HepG2 (cell line): Measurements from ENCODE around the gene TBC1D5. TPM values are rescaled to one million over a fixed set of nuclear protein-coding genes. Genes with fewer than 3 reads are reported as not detected.
"Not testable (repeated sequence)": the region's sequence is repeated elsewhere in the genome, so short reads cannot be mapped to it uniquely, and the experiment has no call there.

Experiments used
- ATAC-seq: fragments of 200-7000 bp; cut with Tn5 transposase; 3 replicates; pipeline ENCODE4 v1.9.1; 2020; ENCODE audit warnings: mild to moderate bottlenecking, moderate library complexity
- BruUV-seq: library from RNA; stranded (reverse); fragments of 400-500 nt; replicated peaks from 2 replicates; lab custom pipeline; 2021; lab: Mats Ljungman, UMichigan
- CTCF ChIA-PET: fragments of 300-600 bp; formaldehyde crosslinking; extraction: SDS; loops from one replicate; lab custom pipeline; 2021; ENCODE audit warnings: low total read pairs, inconsistent platforms, low intra/inter-chr PET ratio; lab: Yijun Ruan, JAX
- POLR2A ChIA-PET: fragments of 350-600 bp; sonication (Branson Sonifier 250); formaldehyde crosslinking; loops from one replicate; lab custom pipeline; 2020; ENCODE audit warnings: antibody characterized with exemption, inconsistent platforms; lab: Yijun Ruan, JAX
- DNase-seq: peaks from one replicate; pipeline ENCODE4 v3.0.0-alpha.2; 2015; ENCODE audit warnings: low spot score
- FAIRE-seq: peaks from 3 replicates; lab custom pipeline; 2011; peaks lifted over from hg19 to GRCh38; lab: Jason Lieb, UNC
- H2AFZ ChIP-seq: one replicate; pipeline ENCODE4 v1.6.1; 2011; ENCODE audit warnings: low read length, inconsistent platforms
- H3K27ac ChIP-seq: fragments of 300-600 bp; 3 replicates; pipeline ENCODE4 v1.8.0; 2011; ENCODE audit warnings: mixed run types, mild to moderate bottlenecking, mixed read lengths, low read length, inconsistent platforms; ENCODE audit not compliant: insufficient read depth; ENCODE audit errors: extremely low read length
- H3K27me3 ChIP-seq, 2 experiments: fragments of 200-600 bp in 1 of 2; 2 replicates in 1 of 2; 3 replicates in 1 of 2; pipeline versions ENCODE4 v1.6.0 to v1.8.0; 2011; ENCODE audit warnings: low read length in 2 of 2, mild to moderate bottlenecking in 2 of 2, moderate library complexity in 2 of 2, inconsistent platforms in 1 of 2; ENCODE audit not compliant: insufficient read depth in 2 of 2, control insufficient read depth in 1 of 2
- H3K36me3 ChIP-seq, 2 experiments: fragments of 200-600 bp in 1 of 2; replicated peaks in 1 of 2; 2 replicates in 1 of 2; 3 replicates in 1 of 2; pipeline versions ENCODE4 v1.5.1 to v1.8.0; 2011; ENCODE audit warnings: low read length in 2 of 2, inconsistent platforms in 1 of 2; ENCODE audit not compliant: insufficient read depth in 2 of 2, control insufficient read depth in 1 of 2
- H3K4me1 ChIP-seq: 2 replicates; pipeline ENCODE4 v1.5.1; 2012; ENCODE audit warnings: low read length, inconsistent platforms; ENCODE audit not compliant: insufficient read depth
- H3K4me2 ChIP-seq: 2 replicates; pipeline ENCODE4 v1.6.0; 2011; ENCODE audit warnings: low read depth, low read length, inconsistent platforms
- H3K4me3 ChIP-seq, 3 experiments: fragments of 200-600 bp in 1 of 3; sonication (generic), shearing (Covaris generic) in 1 of 3; replicated peaks in 1 of 3; 2 replicates each; pipeline ENCODE4 v1.5.1; 2011 to 2016; ENCODE audit warnings: low read length in 3 of 3, inconsistent platforms in 2 of 3, low read depth in 2 of 3, mild to moderate bottlenecking in 2 of 3, control low read depth in 1 of 3, mixed read lengths in 1 of 3; ENCODE audit not compliant: insufficient read depth in 1 of 3
- H3K79me2 ChIP-seq: one replicate; pipeline ENCODE4 v1.6.1; 2011; ENCODE audit warnings: low read length, inconsistent platforms; ENCODE audit not compliant: insufficient read depth
- H3K9ac ChIP-seq: 2 replicates; pipeline ENCODE4 v1.6.0; 2011; ENCODE audit warnings: mild to moderate bottlenecking, low read depth, low read length, inconsistent platforms; ENCODE audit not compliant: insufficient read depth
- H3K9me3 ChIP-seq: 2 replicates; pipeline ENCODE4 v1.5.1; 2012; ENCODE audit warnings: mild to moderate bottlenecking, low read length
- H4K20me1 ChIP-seq: 2 replicates; pipeline ENCODE4 v1.6.0; 2011; ENCODE audit warnings: inconsistent platforms, mild to moderate bottlenecking, low read length, moderate library complexity; ENCODE audit not compliant: insufficient read depth
- HOMEZ ChIP-seq: IDR thresholded peaks from 2 replicates; pipeline ENCODE4 v1.6.1; 2016; ENCODE audit warnings: low read depth
- KDM3A ChIP-seq: IDR thresholded peaks from 2 replicates; pipeline ENCODE4 v1.6.1; 2018; ENCODE audit warnings: low read depth, missing compliant biosample characterization
- POGZ ChIP-seq: sonication (generic); formaldehyde crosslinking; IDR thresholded peaks from 2 replicates; pipeline ENCODE4 v1.4.0; 2020; ENCODE audit warnings: mild to moderate bottlenecking, missing genetic modification reagents
- SAP130 ChIP-seq: IDR thresholded peaks from 2 replicates; pipeline ENCODE4 v1.6.1; 2016; ENCODE audit warnings: low read depth
- SOX13 ChIP-seq, 3 experiments: fragments of 450-650 bp in 1 of 3; sonication (generic) in 1 of 3; formaldehyde crosslinking in 1 of 3; IDR thresholded peaks in 2 of 3; conservative IDR thresholded peaks in 1 of 3; 2 replicates each; pipeline versions ENCODE4 v1.5.0 to v1.6.1; 2016 to 2020; ENCODE audit warnings: antibody characterized with exemption in 1 of 3, mild to moderate bottlenecking in 1 of 3, missing compliant biosample characterization in 1 of 3, missing genetic modification reagents in 1 of 3, moderate library complexity in 1 of 3
- SP5 ChIP-seq: IDR thresholded peaks from 2 replicates; pipeline ENCODE4 v1.6.1; 2016; ENCODE audit warnings: low read depth, borderline replicate concordance
- ZBTB4 ChIP-seq: sonication (generic); formaldehyde crosslinking; IDR thresholded peaks from 2 replicates; pipeline ENCODE4 v1.4.0; 2020; ENCODE audit warnings: missing genetic modification reagents, mild to moderate bottlenecking, borderline replicate concordance
- ZMYM4 ChIP-seq: sonication (generic); formaldehyde crosslinking; IDR thresholded peaks from 2 replicates; pipeline ENCODE4 v1.8.1; 2023; ENCODE audit warnings: mild to moderate bottlenecking, missing genetic modification reagents
- ZNF281 ChIP-seq: sonication (generic); formaldehyde crosslinking; IDR thresholded peaks from 2 replicates; pipeline ENCODE4 v1.4.0; 2020; ENCODE audit warnings: missing genetic modification reagents, borderline replicate concordance
- WGBS: methylation state at CpG from one replicate; pipeline ENCODE4 v1.1.6; 2017; ENCODE audit warnings: low lambda C conversion rate; 5-methylcytosine and 5-hydroxymethylcytosine counted together
- in situ Hi-C: cut with HindIII; loops from 2 replicates; pipeline ENCODE4 v1.10.0; 2017; ENCODE audit warnings: low pct_unique_long_range_greater_than_20kb; ENCODE audit not compliant: extremely low pct_ligation_motif_present
- intact Hi-C: fragments of 100-400 bp; cut with micrococcal nuclease; formaldehyde crosslinking; loops from one replicate; pipeline ENCODE4 v1.10.0; 2022; ENCODE audit not compliant: unreplicated experiment
- polyA plus RNA-seq, 8 experiments: library from polyadenylated mRNA; depleted of rRNA in 3 of 8; stranded (reverse) in 7 of 8; unstranded in 1 of 8; fragments of >200 nt; fragmentation: Illumina TruSeq in 4 of 8; extraction: Trizol in 4 of 8; gene quantifications; 2 replicates each; pipeline versions ENCODE4 v1.2.1 to v1.2.3, GENCODE V29; 2011 to 2016; ENCODE audit warnings: low read depth in 4 of 8, missing spikeins in 1 of 8, mixed read lengths in 1 of 8; ENCODE audit not compliant: insufficient read depth in 1 of 8
- total RNA-seq, 5 experiments: library from RNA; depleted of rRNA; stranded (reverse); fragments of >200 nt; fragmentation: Illumina TruSeq; extraction: Trizol; gene quantifications; 2 replicates each; pipeline ENCODE4 v1.2.3, GENCODE V29; 2016; ENCODE audit warnings: low read depth in 1 of 5
- TF ChIP-seq, protein P1 (sequence below): IDR thresholded peaks from 2 replicates; pipeline ENCODE4 v1.6.1; 2012; ENCODE audit warnings: inconsistent platforms
- TF ChIP-seq, protein P2 (sequence below): sonication (generic); formaldehyde crosslinking; IDR thresholded peaks from 2 replicates; pipeline ENCODE4 v1.4.0; 2020; ENCODE audit warnings: missing genetic modification reagents

The TBC1D5 gene
- total and polyA plus RNA-seq, 2 of the 13 experiments (the other 11 are each of a cell fraction or from before 2014, with no cell fraction given): 19.2 to 33.3 TPM

- H3K36me3 ChIP-seq; H3K4me3 ChIP-seq; H3K4me2 ChIP-seq; H3K27ac ChIP-seq; H3K9me3 ChIP-seq; H3K9ac ChIP-seq; BruUV-seq; H2AFZ ChIP-seq; CTCF ChIA-PET; H3K27me3 ChIP-seq; FAIRE-seq; H4K20me1 ChIP-seq; H3K79me2 ChIP-seq; in situ Hi-C loops; TF ChIP-seq SOX13 (IDR thresholded peaks at IDR 0.05): not testable (repeated sequence)
- ATAC-seq (peak; percentile 89), DNase-seq (peak; percentile 51)
- peaks cover 18% of the 10 kb centered on the region for H3K4me1 ChIP-seq
- intact Hi-C loops: loop anchor here (2.0 kb wide), 1 partner anchor 146 kb away; no protein-coding TSS in a partner anchor
- 89% methylated on average over 13 of the region's 22 CpGs for WGBS
- POLR2A ChIA-PET: interaction anchor here (1.0 to 1.6 kb wide), 2 partner anchors 47 to 49 kb away, joined by 3 to 9 read pairs; partner anchors contain the start of gene TBC1D5
- TF ChIP-seq, protein P1, sequence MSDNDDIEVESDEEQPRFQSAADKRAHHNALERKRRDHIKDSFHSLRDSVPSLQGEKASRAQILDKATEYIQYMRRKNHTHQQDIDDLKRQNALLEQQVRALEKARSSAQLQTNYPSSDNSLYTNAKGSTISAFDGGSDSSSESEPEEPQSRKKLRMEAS: peak; percentile 28; the same call in 1 of the 2 replicates
- TF ChIP-seq KDM3A (CRISPR knock-in tag) (peak; percentile 36; the same call in 1 of the 2 replicates), POGZ (CRISPR knock-in tag) (peak; percentile 76), SOX13 (CRISPR knock-in tag; conservative IDR thresholded peaks at IDR 0.05 in 1 of 2, IDR thresholded peaks at IDR 0.05 in 1 of 2) (peak in 1 of 2 experiments; percentile 30; a peak in 1 of 4 replicates), HOMEZ (peak; percentile 89), SP5 (peak; percentile 70), ZNF281 (CRISPR knock-in tag) (peak; percentile 90), ZBTB4 (peak; percentile 79; the same call in 1 of the 2 replicates), ZMYM4 (peak; percentile 92), SAP130 (CRISPR knock-in tag) (peak; percentile 22; the same call in 1 of the 2 replicates)
- TF ChIP-seq, protein P2, sequence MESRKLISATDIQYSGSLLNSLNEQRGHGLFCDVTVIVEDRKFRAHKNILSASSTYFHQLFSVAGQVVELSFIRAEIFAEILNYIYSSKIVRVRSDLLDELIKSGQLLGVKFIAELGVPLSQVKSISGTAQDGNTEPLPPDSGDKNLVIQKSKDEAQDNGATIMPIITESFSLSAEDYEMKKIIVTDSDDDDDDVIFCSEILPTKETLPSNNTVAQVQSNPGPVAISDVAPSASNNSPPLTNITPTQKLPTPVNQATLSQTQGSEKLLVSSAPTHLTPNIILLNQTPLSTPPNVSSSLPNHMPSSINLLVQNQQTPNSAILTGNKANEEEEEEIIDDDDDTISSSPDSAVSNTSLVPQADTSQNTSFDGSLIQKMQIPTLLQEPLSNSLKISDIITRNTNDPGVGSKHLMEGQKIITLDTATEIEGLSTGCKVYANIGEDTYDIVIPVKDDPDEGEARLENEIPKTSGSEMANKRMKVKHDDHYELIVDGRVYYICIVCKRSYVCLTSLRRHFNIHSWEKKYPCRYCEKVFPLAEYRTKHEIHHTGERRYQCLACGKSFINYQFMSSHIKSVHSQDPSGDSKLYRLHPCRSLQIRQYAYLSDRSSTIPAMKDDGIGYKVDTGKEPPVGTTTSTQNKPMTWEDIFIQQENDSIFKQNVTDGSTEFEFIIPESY (CRISPR knock-in tag): peak; percentile 90
Measured at GRCh38 chr3:17692846-17693669, 49.4 kb downstream of the TBC1D5 start.
